Measurements from ENCODE around the gene TMEM135.
"Not testable (repeated sequence)": the region's sequence is repeated elsewhere in the genome, so short reads cannot be mapped to it uniquely, and the experiment has no call there.

Gene TMEM135

DNA sequence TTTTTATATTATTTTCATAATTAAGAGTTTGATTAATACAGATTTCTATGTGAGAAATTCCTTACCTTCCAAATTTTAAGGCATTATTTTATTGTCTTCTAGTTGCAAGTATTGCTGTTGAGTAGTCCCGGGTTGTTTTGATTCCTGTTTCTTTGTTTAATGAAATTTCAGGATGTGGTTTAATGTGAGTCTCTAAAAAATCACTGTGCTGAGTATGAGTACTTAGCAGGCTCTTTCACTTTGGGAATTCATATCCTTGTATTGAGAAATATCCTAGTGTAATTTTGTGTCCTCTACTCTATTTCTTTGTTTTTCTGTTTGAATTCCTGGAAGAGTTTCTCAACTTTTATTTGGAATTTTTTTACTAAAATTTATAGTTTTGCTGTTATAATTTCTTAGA lies 113.2 kb downstream of the TMEM135 start:
- Histone ChIP-seq H3K27ac (no peak overlapping the region), H3K27me3 (ENCODE audit: insufficient read depth, low read depth, severe bottlenecking) (no peaks in the 10 kb centered on the region), H3K9me3 (ENCODE audit: severe bottlenecking) (no peaks in the 10 kb centered on the region), H3K4me3 (ENCODE audit: low read depth, low read length) (no peak overlapping the region), H3K36me3 (no peaks in the 10 kb centered on the region)
- TF ChIP-seq CTCF (IDR thresholded peaks at IDR 0.05; ENCODE audit: low read depth, low read length), result no peak
- DNase-seq, result no peak

GRCh38 chr11:87154246-87154645 lies 116.5 kb downstream of the TMEM135 start:
- no peak for TF ChIP-seq CTCF (IDR thresholded peaks at IDR 0.05; ENCODE audit: low read depth, low read length)
- no peak for DNase-seq
- H3K4me3 ChIP-seq (ENCODE audit: low read depth, low read length), result no peak overlapping the region
- no peaks in the 10 kb centered on the region for H3K36me3 ChIP-seq
- H3K27ac ChIP-seq, result no peak overlapping the region
- no peaks in the 10 kb centered on the region for H3K9me3 ChIP-seq (ENCODE audit: severe bottlenecking)
- no peaks in the 10 kb centered on the region for H3K27me3 ChIP-seq (ENCODE audit: insufficient read depth, low read depth, severe bottlenecking)

DNA sequence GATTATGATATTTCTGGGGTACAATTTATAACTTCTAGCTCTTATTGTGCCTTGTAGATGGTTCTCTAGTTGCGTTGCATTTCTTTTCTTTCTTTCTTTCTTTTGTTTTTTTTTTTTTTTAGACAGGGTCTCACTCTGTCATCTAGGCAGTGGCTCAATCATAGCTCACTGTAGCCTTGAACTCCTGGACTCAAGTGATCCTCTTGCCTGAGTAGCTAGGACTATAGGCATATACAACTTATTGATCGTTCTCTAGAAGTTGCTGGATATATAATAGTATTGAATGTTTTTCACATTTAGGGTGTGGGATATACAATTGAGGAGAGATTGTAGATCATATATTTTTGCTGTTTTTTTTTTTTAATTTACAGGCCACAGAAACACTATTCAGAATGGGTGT lies 119.2 kb downstream of the TMEM135 start:
- H3K27me3 ChIP-seq (ENCODE audit: insufficient read depth, low read depth, severe bottlenecking), result no peaks in the 10 kb centered on the region
- no peaks in the 10 kb centered on the region for H3K9me3 ChIP-seq (ENCODE audit: severe bottlenecking)
- H3K4me3 ChIP-seq (ENCODE audit: low read depth, low read length), result no peak overlapping the region
- TF ChIP-seq CTCF (IDR thresholded peaks at IDR 0.05; ENCODE audit: low read depth, low read length), result no peak
- no peak overlapping the region for H3K27ac ChIP-seq
- no peaks in the 10 kb centered on the region for H3K36me3 ChIP-seq
- no peak for DNase-seq

DNA sequence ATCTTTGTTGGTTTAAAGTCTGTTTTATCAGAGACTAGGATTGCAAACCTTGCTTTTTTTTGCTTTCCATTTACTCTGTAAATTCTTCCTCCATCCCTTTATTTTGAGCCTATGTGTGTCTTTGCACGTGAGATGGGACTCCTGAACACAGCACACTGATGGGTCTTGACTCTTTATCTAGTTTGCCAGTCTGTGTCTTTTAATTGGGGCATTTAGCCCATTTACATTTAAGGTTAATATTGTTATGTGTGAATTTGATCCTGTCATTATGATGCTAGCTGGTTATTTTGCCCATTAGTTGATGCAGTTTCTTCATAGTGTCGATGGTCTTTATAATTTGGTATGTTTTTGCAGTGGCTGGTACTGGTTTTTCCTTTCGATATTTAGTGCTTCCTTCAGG lies 131.3 kb downstream of the TMEM135 start:
- not testable (repeated sequence) for H3K4me3 ChIP-seq (ENCODE audit: low read depth, low read length); H3K36me3 ChIP-seq; H3K27ac ChIP-seq; H3K27me3 ChIP-seq (ENCODE audit: insufficient read depth, low read depth, severe bottlenecking); DNase-seq; H3K9me3 ChIP-seq (ENCODE audit: severe bottlenecking)

DNA sequence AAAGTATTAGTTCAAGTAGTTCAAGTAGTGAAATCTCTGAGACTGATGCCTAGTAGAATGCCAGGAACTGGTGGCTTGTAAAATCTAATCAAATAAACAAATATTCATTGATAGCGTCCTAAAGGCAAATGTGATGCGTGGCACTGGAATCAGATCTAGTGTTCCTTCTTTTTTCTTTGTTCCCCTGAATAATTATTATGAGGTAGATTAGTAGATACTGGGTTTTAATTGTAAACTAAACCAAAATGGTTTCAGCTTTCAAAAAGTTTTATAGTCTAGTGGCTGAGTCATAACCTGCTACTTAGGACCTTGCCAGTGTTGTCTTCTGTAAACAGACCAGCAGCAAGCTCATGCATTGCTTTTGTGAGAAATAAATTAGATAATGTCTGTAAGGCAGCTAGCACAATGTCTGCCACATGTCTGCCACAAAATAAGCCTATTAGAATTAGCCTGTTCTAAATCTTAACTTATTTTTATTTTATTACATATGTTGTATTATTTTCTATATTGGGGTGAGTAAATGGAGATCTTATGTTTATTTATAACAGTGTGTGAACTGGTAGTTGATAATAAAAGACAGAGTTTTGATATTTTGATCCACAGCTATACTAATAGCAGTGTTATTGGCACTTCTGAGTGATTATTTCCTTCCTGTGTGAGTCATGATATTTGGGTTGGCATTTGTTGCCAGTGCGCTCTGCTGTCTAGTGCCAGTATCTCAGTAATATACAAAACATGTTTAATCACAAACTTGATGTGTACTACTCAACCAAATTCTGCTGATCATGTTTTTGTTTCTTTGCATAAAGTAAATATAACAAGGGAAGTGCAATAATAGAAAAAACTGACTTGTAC lies 135.7 kb downstream of the TMEM135 start:
- no peak overlapping the region for H3K27ac ChIP-seq
- TF ChIP-seq CTCF (IDR thresholded peaks at IDR 0.05; ENCODE audit: low read depth, low read length), result no peak
- H3K4me3 ChIP-seq (ENCODE audit: low read depth, low read length), result no peak overlapping the region
- no peaks in the 10 kb centered on the region for H3K27me3 ChIP-seq (ENCODE audit: insufficient read depth, low read depth, severe bottlenecking)
- no peak for DNase-seq
- H3K9me3 ChIP-seq (ENCODE audit: severe bottlenecking), result no peaks in the 10 kb centered on the region
- H3K36me3 ChIP-seq, result no peaks in the 10 kb centered on the region; the same call in none of the 2 replicates

DNA sequence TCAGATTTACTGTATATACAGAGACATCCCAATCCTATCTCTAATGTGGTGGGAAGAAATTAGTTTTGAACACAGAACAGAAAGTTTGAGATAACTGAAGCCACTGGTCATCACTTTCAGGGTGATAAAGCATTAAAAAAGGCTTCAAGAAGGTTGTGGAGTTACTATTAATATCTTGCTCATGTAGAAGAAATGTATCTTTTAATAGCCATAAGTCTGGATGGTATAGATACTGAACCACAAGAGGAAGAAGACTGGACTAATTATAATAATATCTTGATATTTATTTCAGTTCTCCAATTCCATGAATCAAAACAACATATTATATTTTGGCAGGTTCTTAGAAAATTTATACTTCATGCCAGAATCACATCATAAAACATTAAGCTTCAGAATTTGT lies 137.1 kb downstream of the TMEM135 start:
- DNase-seq, result no peak
- Histone ChIP-seq H3K27me3 (ENCODE audit: insufficient read depth, low read depth, severe bottlenecking) (no peaks in the 10 kb centered on the region), H3K36me3 (peaks cover 4% of the 10 kb centered on the region), H3K9me3 (ENCODE audit: severe bottlenecking) (no peaks in the 10 kb centered on the region), H3K27ac (no peak overlapping the region), H3K4me3 (ENCODE audit: low read depth, low read length) (no peak overlapping the region)
- TF ChIP-seq CTCF (IDR thresholded peaks at IDR 0.05; ENCODE audit: low read depth, low read length), result no peak

All from WERI-Rb-1 (cell line).